Adrenal gland (tissue), 5 donors: ENCODE data around the gene ZNF888.

Source experiments
- CTCF ChIP-seq, 6 experiments: fragments of 450-650 bp in 4 of 6; fragments of 200-600 bp in 2 of 6; sonication (generic) in 1 of 6; IDR thresholded peaks; 1 replicate in 5 of 6; 2 replicates in 1 of 6; pipeline versions ENCODE4 v1.5.1 to v1.8.0; 2016 to 2021; ENCODE audit warnings: antibody characterized with exemption in 6 of 6, mild to moderate bottlenecking in 2 of 6, moderate library complexity in 1 of 6
- POLR2A ChIP-seq, 2 donors: fragments of 450-650 bp; IDR thresholded peaks; one replicate each; pipeline ENCODE4 v1.6.1; 2017; ENCODE audit warnings: antibody characterized with exemption in 2 of 2, mild to moderate bottlenecking in 2 of 2, moderate library complexity in 1 of 2
- donor health status: DM: no; HTN: no; CAD: no.

- TF ChIP-seq CTCF (IDR thresholded peaks at IDR 0.05) (no peak), POLR2A (IDR thresholded peaks at IDR 0.05) (peak in 1 of 2 donors; percentile 85)
These were observed 39.4 kb upstream of the ZNF888 start, which contains the start of gene ZNF816 for GRCh38 chr19:52962394-52963246.
